A673 (cell line): ENCODE measurements around the gene EEIG2. TPM values are rescaled to one million over a fixed set of nuclear protein-coding genes. Genes with fewer than 3 reads are reported as not detected.

ENCODE experiments used
- BruUV-seq: library from RNA; stranded (reverse); fragments of 400-500 nt; replicated peaks from 2 replicates; lab custom pipeline; 2021; lab: Mats Ljungman, UMichigan
- CTCF ChIA-PET: fragments of 300-600 bp; sonication (Branson Sonifier 250); formaldehyde crosslinking; loops from one replicate; lab custom pipeline; 2022; ENCODE audit warnings: antibody characterized with exemption; lab: Charles Lee
- POLR2A ChIA-PET: fragments of 300-600 bp; sonication (Branson Sonifier 250); formaldehyde crosslinking; loops from one replicate; lab custom pipeline; 2022; ENCODE audit warnings: antibody characterized with exemption; ENCODE audit not compliant: low non-redundant PET; lab: Charles Lee
- DNase-seq: peaks from one replicate; pipeline ENCODE4 v3.0.0-alpha.2; 2015; ENCODE audit warnings: low spot score
- H3K27ac ChIP-seq: fragments of 200-600 bp; sonication (generic); 2 replicates; pipeline ENCODE4 v1.5.1; 2016; ENCODE audit warnings: mixed run types, low read depth, mild to moderate bottlenecking, mixed read lengths, antibody characterized with exemption, low read length; ENCODE audit not compliant: poor library complexity, severe bottlenecking
- H3K27me3 ChIP-seq: fragments of 200-600 bp; sonication (generic); replicated peaks from 2 replicates; pipeline ENCODE4 v1.6.1; 2017; ENCODE audit warnings: mixed run types, low read depth, mild to moderate bottlenecking, mixed read lengths, antibody characterized with exemption, low read length; ENCODE audit not compliant: insufficient read depth, poor library complexity
- H3K36me3 ChIP-seq: fragments of 200-600 bp; sonication (generic); 2 replicates; pipeline ENCODE4 v1.6.1; 2016; ENCODE audit warnings: mixed run types, mild to moderate bottlenecking, mixed read lengths, antibody characterized with exemption, low read length; ENCODE audit not compliant: insufficient read depth, poor library complexity, severe bottlenecking
- H3K4me1 ChIP-seq: fragments of 200-600 bp; sonication (generic); 2 replicates; pipeline ENCODE4 v1.6.1; 2017; ENCODE audit warnings: mixed run types, mild to moderate bottlenecking, mixed read lengths, antibody characterized with exemption, low read length; ENCODE audit not compliant: insufficient read depth, poor library complexity, severe bottlenecking
- H3K4me3 ChIP-seq: fragments of 200-600 bp; sonication (generic); 2 replicates; pipeline ENCODE4 v1.5.1; 2016; ENCODE audit warnings: low read depth, mixed run types, mild to moderate bottlenecking, mixed read lengths, low read length; ENCODE audit not compliant: poor library complexity, severe bottlenecking
- H3K9me3 ChIP-seq: fragments of 200-600 bp; sonication (generic); 2 replicates; pipeline ENCODE4 v1.6.1; 2016; ENCODE audit warnings: mixed run types, low read depth, mild to moderate bottlenecking, mixed read lengths, antibody characterized with exemption, low read length; ENCODE audit not compliant: poor library complexity, severe bottlenecking
- EZH2 ChIP-seq: fragments of 200-600 bp; sonication (generic); IDR thresholded peaks from 2 replicates; pipeline ENCODE4 v1.6.1; 2017; ENCODE audit warnings: borderline replicate concordance, low read depth, mild to moderate bottlenecking, mixed read lengths, antibody characterized with exemption, low read length; ENCODE audit not compliant: poor library complexity, severe bottlenecking
- intact Hi-C: fragments of 100-400 bp; cut with micrococcal nuclease; formaldehyde crosslinking; loops from one replicate; pipeline ENCODE4 v1.10.0; 2022; ENCODE audit not compliant: unreplicated experiment
- total RNA-seq: library from RNA; stranded (reverse); gene quantifications from 2 replicates; pipeline ENCODE4 v1.2.3, GENCODE V29; 2021
- TF ChIP-seq, protein P1 (sequence below): fragments of 300-800, 200-600 bp; sonication (generic); conservative IDR thresholded peaks from 2 replicates; pipeline ENCODE4 v1.5.1; 2017; ENCODE audit warnings: low read depth, mild to moderate bottlenecking, antibody characterized with exemption, low read length, moderate library complexity, mixed read lengths

EEIG2 gene
- total RNA-seq, 1 experiment from 2014 or later: 14.6 TPM

DNA sequence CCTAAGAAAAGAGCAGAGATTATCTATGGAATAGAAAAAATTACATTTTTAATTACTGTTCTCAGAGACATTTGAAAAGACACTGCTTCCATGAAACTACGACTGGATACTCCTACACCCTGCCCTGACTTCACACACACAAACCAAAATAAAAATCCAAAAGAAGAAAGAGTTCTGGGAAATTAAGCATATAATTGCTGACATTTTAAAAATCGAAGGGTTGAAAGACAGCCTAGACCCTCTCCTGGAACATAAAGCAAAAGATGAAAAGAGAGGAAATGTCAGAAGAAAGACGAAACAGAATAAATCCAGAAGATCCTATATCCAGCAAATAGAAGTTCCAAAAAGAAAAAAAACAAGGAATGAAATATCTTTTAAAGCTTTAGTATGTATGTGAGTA, 32.8 kb upstream of the EEIG2 start:
- Histone ChIP-seq H3K36me3 (no peaks in the 10 kb centered on the region), H3K4me3 (no peak overlapping the region), H3K27ac (no peak overlapping the region), H3K27me3 (no peaks in the 10 kb centered on the region), H3K4me1 (no peaks in the 10 kb centered on the region), H3K9me3 (no peaks in the 10 kb centered on the region)
- intact Hi-C loops: no loop called here
- ChIA-PET CTCF (no interaction called here), POLR2A (no interaction called here)
- BruUV-seq: no TSS peak
- no peak for DNase-seq
- TF ChIP-seq, protein P1, sequence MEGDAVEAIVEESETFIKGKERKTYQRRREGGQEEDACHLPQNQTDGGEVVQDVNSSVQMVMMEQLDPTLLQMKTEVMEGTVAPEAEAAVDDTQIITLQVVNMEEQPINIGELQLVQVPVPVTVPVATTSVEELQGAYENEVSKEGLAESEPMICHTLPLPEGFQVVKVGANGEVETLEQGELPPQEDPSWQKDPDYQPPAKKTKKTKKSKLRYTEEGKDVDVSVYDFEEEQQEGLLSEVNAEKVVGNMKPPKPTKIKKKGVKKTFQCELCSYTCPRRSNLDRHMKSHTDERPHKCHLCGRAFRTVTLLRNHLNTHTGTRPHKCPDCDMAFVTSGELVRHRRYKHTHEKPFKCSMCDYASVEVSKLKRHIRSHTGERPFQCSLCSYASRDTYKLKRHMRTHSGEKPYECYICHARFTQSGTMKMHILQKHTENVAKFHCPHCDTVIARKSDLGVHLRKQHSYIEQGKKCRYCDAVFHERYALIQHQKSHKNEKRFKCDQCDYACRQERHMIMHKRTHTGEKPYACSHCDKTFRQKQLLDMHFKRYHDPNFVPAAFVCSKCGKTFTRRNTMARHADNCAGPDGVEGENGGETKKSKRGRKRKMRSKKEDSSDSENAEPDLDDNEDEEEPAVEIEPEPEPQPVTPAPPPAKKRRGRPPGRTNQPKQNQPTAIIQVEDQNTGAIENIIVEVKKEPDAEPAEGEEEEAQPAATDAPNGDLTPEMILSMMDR: no peak
- TF ChIP-seq EZH2: no peak

DNA sequence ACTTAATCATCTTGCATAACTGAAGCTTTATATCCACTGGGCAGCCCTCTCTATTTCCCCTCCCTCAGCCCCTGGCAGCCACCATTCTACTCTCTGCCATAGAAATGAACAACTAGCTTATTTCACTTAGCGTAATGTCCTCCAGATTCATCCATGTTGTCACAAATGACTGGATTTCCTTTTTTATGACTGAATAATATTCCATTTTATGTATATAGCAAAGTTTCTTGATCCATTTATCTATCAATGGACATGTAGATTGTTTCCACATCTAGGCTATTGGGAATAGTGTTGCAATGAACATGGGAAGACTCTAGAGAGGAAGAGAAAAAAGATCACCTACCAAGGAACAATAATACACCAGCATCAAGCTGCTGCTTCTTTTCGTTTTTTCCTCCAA, 32.1 kb upstream of the EEIG2 start:
- ChIA-PET CTCF (no interaction called here), POLR2A (no interaction called here)
- no TSS peak for BruUV-seq
- no peak overlapping the region for H3K4me3 ChIP-seq
- H3K4me1 ChIP-seq: no peaks in the 10 kb centered on the region
- H3K9me3 ChIP-seq: no peaks in the 10 kb centered on the region
- no peaks in the 10 kb centered on the region for H3K27me3 ChIP-seq
- no peak for TF ChIP-seq EZH2
- TF ChIP-seq, protein P1: no peak
- intact Hi-C loops: no loop called here
- H3K36me3 ChIP-seq: no peaks in the 10 kb centered on the region
- no peak for DNase-seq
- no peak overlapping the region for H3K27ac ChIP-seq

DNA sequence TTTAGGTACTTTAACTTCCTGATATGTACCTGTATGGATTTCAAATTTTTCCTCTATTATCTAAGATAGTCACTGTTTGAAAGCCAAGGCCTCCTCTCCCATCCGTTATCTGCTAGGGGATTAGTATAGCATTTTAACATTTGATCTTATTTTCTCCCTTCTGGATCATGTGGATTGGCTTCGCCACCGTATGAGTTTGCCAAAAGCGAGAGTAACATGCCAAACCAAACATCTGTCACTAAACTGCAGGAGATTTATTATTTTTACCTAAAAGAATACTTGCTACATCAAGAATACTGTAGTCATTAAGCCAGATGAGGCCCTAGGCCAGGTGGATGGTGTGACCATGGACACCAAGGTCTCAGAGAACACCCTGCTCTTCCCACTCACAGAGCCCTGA, 28.5 kb upstream of the EEIG2 start:
- Histone ChIP-seq H3K4me3 (no peak overlapping the region), H3K9me3 (no peaks in the 10 kb centered on the region), H3K27ac (no peak overlapping the region), H3K27me3 (no peaks in the 10 kb centered on the region), H3K4me1 (no peaks in the 10 kb centered on the region), H3K36me3 (no peaks in the 10 kb centered on the region)
- intact Hi-C loops: no loop called here
- POLR2A ChIA-PET: no interaction called here
- no peak for DNase-seq
- TF ChIP-seq, protein P1: no peak
- TF ChIP-seq EZH2: no peak
- no TSS peak for BruUV-seq
- CTCF ChIA-PET: no interaction called here
